Fibroblast of pulmonary artery (primary cell): ENCODE results near the gene CYP39A1.

ENCODE experiments used
- DNase-seq: peaks from one replicate; pipeline ENCODE4 v3.0.0-alpha.2; 2010; ENCODE audit warnings: low read depth
- H3K4me3 ChIP-seq: replicated peaks from 2 replicates; pipeline ENCODE4 v1.5.1; 2011; ENCODE audit warnings: low read depth, mild to moderate bottlenecking, control low read depth, low read length, moderate library complexity
- CTCF ChIP-seq: IDR thresholded peaks from 2 replicates; pipeline ENCODE4 v1.5.1; 2011; ENCODE audit warnings: mild to moderate bottlenecking, control low read depth, low read length, inconsistent platforms; ENCODE audit errors: missing control alignments

CYP39A1 gene

DNA sequence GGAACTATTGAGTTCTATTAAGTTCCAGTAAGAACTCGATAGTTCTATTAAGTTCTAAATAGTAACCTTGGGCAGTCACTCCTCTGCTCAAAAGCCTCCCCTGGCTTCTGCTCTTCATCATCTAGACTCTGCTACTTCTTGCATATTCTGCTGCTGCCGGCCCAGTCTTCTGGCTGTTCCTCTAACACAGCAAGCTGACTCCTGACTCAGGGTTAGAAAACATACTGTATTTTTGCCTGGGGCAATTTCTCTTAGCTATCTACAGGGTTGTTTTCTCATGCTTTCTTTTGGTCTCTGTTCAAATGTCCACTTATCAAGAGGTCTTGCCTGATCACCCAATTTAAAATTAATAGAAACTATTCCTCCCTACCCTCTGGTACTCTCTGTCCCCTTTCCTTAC, 14.8 kb upstream of the CYP39A1 start:
- H3K4me3 ChIP-seq = no peak overlapping the region
- no peak for DNase-seq
- TF ChIP-seq CTCF = no peak

DNA sequence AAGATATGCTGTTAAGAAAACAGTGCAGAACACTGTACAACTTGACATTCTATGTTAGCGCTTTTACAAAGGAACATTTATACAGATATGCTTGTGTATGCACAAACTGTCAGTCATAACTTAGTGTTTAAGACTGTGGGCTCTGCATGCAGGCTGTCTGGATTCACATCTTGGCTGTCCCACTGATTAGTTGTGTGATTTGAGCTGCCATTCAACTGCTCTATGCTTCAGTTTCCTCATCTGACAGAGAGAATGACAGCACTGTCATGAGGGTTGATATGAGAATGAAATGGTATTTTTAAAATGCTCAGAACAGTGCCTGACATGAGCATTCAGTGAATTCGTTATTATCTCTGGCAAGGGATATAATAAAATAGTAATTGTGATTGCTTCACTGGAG, 8.9 kb upstream of the CYP39A1 start:
- TF ChIP-seq CTCF = no peak
- no peak for DNase-seq
- H3K4me3 ChIP-seq = no peak overlapping the region

GRCh38 chr6:46657642-46658041, 5.0 kb upstream of the CYP39A1 start:
- DNase-seq = no peak
- TF ChIP-seq CTCF = no peak
- H3K4me3 ChIP-seq = no peak overlapping the region

GRCh38 chr6:46655803-46656202, 3.2 kb upstream of the CYP39A1 start:
- no peak for DNase-seq
- H3K4me3 ChIP-seq = no peak overlapping the region
- peak; percentile 27 for TF ChIP-seq CTCF

- no peak for TF ChIP-seq CTCF
- DNase-seq = no peak
- peak overlapping the region; percentile 78 for H3K4me3 ChIP-seq
Observed at GRCh38 chr6:46653439-46654195, 999 bp upstream of the CYP39A1 start.

DNA sequence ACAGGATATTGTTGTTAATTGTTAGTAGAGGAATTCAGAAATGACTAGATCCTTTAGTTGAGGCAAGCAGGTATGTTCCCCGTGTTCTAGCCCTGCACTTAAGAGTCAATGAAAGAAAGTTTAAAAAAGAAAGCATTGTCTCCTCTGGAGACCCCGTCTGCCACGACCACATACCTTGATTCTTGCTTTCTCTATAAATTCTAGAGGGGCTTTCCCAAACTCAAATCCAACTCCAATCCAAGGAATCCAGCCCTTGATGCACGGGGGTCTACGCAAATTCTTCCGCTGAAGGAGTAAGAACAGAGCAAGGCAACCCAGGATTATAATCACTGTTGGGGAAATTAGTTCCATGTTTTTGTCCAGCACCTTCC, 401 bp downstream of the CYP39A1 start:
- peak overlapping the region; percentile 78 for H3K4me3 ChIP-seq
- no peak for TF ChIP-seq CTCF
- DNase-seq = no peak

GRCh38 chr6:46651816-46652215, 802 bp downstream of the CYP39A1 start:
- no peak for DNase-seq
- H3K4me3 ChIP-seq = no peak overlapping the region
- no peak for TF ChIP-seq CTCF
